22Rv1 (cell line): Measurements from ENCODE around the gene ERN1.

Source experiments
- ZFX ChIP-seq: fragments of 450-650 bp; IDR thresholded peaks from 2 replicates; pipeline ENCODE4 v1.6.1; 2017; ENCODE audit warnings: antibody characterized with exemption, borderline replicate concordance
- TF ChIP-seq, protein P1 (sequence below): fragments of 450-650 bp; IDR thresholded peaks from 2 replicates; pipeline ENCODE4 v1.5.1; 2017; ENCODE audit warnings: mild to moderate bottlenecking

DNA sequence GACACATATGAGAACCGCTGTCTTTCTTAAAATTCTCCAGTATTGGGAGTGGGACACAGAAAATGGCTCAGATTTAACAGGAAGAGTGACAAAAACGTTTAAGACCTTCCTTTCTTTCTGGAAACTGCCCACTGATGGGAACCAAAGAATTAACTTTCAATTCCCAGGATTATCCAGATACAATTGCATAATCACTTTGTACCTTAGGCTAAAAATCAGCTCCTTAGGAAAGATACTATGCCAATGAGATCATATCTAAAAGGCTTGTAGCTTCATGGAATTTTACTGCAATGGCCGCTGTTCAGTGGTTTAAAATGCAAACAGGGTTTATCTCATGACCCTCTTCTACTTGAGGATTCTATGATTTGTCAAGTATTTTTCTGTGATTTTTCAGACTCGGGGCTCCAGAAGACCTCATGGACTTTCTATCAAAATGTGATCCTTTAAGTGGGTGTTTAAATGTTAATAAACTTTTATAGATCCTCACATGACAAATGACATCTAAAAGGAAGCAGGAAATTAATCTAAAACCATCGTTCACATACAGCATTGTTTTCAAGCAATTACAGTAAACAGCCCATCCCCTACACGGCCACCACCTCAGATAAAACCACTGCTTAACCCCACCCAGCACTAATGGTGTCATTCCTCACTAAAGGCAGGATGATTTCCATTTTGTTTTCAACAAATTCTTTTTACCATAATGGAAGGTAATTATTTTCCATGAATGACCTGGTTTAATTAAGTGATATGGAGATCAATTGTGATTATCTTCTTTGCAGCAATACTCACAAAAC is 31.6 kb upstream of the ERN1 start:
- TF ChIP-seq, protein P1, sequence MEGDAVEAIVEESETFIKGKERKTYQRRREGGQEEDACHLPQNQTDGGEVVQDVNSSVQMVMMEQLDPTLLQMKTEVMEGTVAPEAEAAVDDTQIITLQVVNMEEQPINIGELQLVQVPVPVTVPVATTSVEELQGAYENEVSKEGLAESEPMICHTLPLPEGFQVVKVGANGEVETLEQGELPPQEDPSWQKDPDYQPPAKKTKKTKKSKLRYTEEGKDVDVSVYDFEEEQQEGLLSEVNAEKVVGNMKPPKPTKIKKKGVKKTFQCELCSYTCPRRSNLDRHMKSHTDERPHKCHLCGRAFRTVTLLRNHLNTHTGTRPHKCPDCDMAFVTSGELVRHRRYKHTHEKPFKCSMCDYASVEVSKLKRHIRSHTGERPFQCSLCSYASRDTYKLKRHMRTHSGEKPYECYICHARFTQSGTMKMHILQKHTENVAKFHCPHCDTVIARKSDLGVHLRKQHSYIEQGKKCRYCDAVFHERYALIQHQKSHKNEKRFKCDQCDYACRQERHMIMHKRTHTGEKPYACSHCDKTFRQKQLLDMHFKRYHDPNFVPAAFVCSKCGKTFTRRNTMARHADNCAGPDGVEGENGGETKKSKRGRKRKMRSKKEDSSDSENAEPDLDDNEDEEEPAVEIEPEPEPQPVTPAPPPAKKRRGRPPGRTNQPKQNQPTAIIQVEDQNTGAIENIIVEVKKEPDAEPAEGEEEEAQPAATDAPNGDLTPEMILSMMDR, result no peak
- TF ChIP-seq ZFX, result no peak
